PC-3 (cell line): ENCODE measurements around the gene GFRA1. TPM values are rescaled to one million over a fixed set of nuclear protein-coding genes. Genes with fewer than 3 reads are reported as not detected.

ENCODE experiments used
- ATAC-seq: fragments of 200-7000 bp; cut with Tn5 transposase; 2 replicates; pipeline ENCODE4 v1.9.1; 2020; ENCODE audit warnings: mild to moderate bottlenecking, moderate library complexity
- BruUV-seq: library from RNA; stranded (reverse); fragments of 400-500 nt; replicated peaks from 2 replicates; lab custom pipeline; 2021; lab: Mats Ljungman, UMichigan
- CTCF ChIA-PET: fragments of 300-600 bp; sonication (Branson Sonifier 250); formaldehyde crosslinking; loops from one replicate; lab custom pipeline; 2022; ENCODE audit warnings: antibody characterized with exemption; lab: Charles Lee
- POLR2A ChIA-PET: fragments of 300-600 bp; sonication (Branson Sonifier 250); formaldehyde crosslinking; loops from one replicate; lab custom pipeline; 2022; ENCODE audit warnings: antibody characterized with exemption; ENCODE audit not compliant: unreplicated experiment; lab: Charles Lee
- DNase-seq: peaks from one replicate; pipeline ENCODE4 v3.0.0-alpha.2; 2015
- H2AFZ ChIP-seq: fragments of 300-600 bp; sonication (generic); 2 replicates; pipeline ENCODE4 v1.6.0; 2016; ENCODE audit warnings: antibody characterized with exemption, low read length
- H3F3A ChIP-seq: fragments of 300-600 bp; sonication (generic); one replicate; pipeline ENCODE4 v1.6.0; 2017; ENCODE audit warnings: antibody characterized with exemption, low read length, control low read depth, mild to moderate bottlenecking; ENCODE audit not compliant: unreplicated experiment
- H3K27ac ChIP-seq: fragments of 300-600 bp; sonication (generic); 2 replicates; pipeline ENCODE4 v1.5.1; 2016; ENCODE audit warnings: mild to moderate bottlenecking, low read length
- H3K27me3 ChIP-seq: fragments of 300-600 bp; sonication (generic); 2 replicates; pipeline ENCODE4 v1.6.1; 2016; ENCODE audit warnings: low read length, mixed read lengths
- H3K36me3 ChIP-seq: fragments of 300-600 bp; sonication (generic); 2 replicates; pipeline ENCODE4 v1.6.1; 2016; ENCODE audit warnings: low read depth, mixed run types, low read length, mixed read lengths
- H3K4me1 ChIP-seq: fragments of 300-600 bp; sonication (generic); 2 replicates; pipeline ENCODE4 v1.5.1; 2016; ENCODE audit warnings: low read length; ENCODE audit not compliant: insufficient read depth
- H3K4me2 ChIP-seq: fragments of 300-600 bp; sonication (generic); 2 replicates; pipeline ENCODE4 v1.6.0; 2016; ENCODE audit warnings: low read length
- H3K4me3 ChIP-seq: fragments of 300-600 bp; sonication (generic); 2 replicates; pipeline ENCODE4 v1.5.1; 2016; ENCODE audit warnings: mild to moderate bottlenecking, low read length, mixed read lengths
- H3K79me2 ChIP-seq: fragments of 300-600 bp; sonication (generic); 2 replicates; pipeline ENCODE4 v1.6.1; 2017; ENCODE audit warnings: low read length, mixed read lengths
- H3K9ac ChIP-seq: fragments of 300-600 bp; sonication (generic); 2 replicates; pipeline ENCODE4 v1.6.0; 2016; ENCODE audit warnings: mild to moderate bottlenecking, low read length
- H3K9me2 ChIP-seq: fragments of 300-600 bp; sonication (generic); replicated peaks from 2 replicates; pipeline ENCODE4 v1.6.1; 2016; ENCODE audit warnings: mixed run types, low read length, mixed read lengths
- H3K9me3 ChIP-seq: fragments of 300-600 bp; sonication (generic); 2 replicates; pipeline ENCODE4 v1.6.1; 2016; ENCODE audit warnings: low read length, mixed read lengths
- H4K20me1 ChIP-seq: fragments of 300-600 bp; sonication (generic); 2 replicates; pipeline ENCODE4 v1.6.1; 2016; ENCODE audit warnings: low read length, mixed read lengths
- CTCF ChIP-seq: fragments of 300-600 bp; sonication (generic); conservative IDR thresholded peaks from 2 replicates; pipeline ENCODE4 v1.5.1; 2017; ENCODE audit warnings: antibody characterized with exemption, low read depth, mild to moderate bottlenecking, low read length
- EZH2 ChIP-seq: fragments of 300-600 bp; sonication (generic); IDR thresholded peaks from one replicate; pipeline ENCODE4 v1.6.1; 2017; ENCODE audit warnings: antibody characterized with exemption, mild to moderate bottlenecking, low read length; ENCODE audit not compliant: unreplicated experiment
- EZH2phosphoT487 ChIP-seq: fragments of 300-600 bp; sonication (generic); IDR thresholded peaks from 2 replicates; pipeline ENCODE4 v1.6.1; 2018; ENCODE audit warnings: mild to moderate bottlenecking, antibody characterized with exemption, low read length, borderline replicate concordance
- intact Hi-C: fragments of 100-400 bp; cut with micrococcal nuclease; formaldehyde crosslinking; loops from 2 replicates; pipeline ENCODE4 v1.9.0; 2023
- total RNA-seq: library from RNA; depleted of rRNA; stranded (reverse); fragments of >200 nt; gene quantifications from 2 replicates; pipeline ENCODE4 v1.2.3, GENCODE V29; 2014

GFRA1 gene
- total RNA-seq, 1 experiment from 2014 or later = not detected

- Histone ChIP-seq H3K79me2 (no peaks in the 10 kb centered on the region), H3K27me3 (no peaks in the 10 kb centered on the region), H3K9me3 (no peaks in the 10 kb centered on the region), H4K20me1 (no peaks in the 10 kb centered on the region), H3K4me3 (no peak overlapping the region), H3F3A (no peaks in the 10 kb centered on the region), H3K4me2 (no peak overlapping the region), H3K36me3 (no peaks in the 10 kb centered on the region), H3K4me1 (no peaks in the 10 kb centered on the region), H3K27ac (no peak overlapping the region), H3K9ac (no peak overlapping the region), H2AFZ (no peak overlapping the region), H3K9me2 (no peaks in the 10 kb centered on the region)
- ATAC-seq (no peak), DNase-seq (no peak)
- ChIA-PET POLR2A (no interaction called here), CTCF (no interaction called here)
- TF ChIP-seq EZH2phosphoT487 (no peak), EZH2 (no peak), CTCF (no peak)
- intact Hi-C loops = no loop called here
- BruUV-seq = no TSS peak
These were observed 223.6 kb downstream of the GFRA1 start for GRCh38 chr10:116049158-116049973.

GRCh38 chr10:116045366-116046356 lies 227.3 kb downstream of the GFRA1 start:
- BruUV-seq = no TSS peak

More at GRCh38 chr10:116045366-116046356, 227.3 kb downstream of the GFRA1 start:
- H3K36me3 ChIP-seq = no peaks in the 10 kb centered on the region
- DNase-seq (no peak), ATAC-seq (no peak)
- no peak overlapping the region for H3K4me2 ChIP-seq
- H3K9ac ChIP-seq = no peak overlapping the region
- H3K27me3 ChIP-seq = no peaks in the 10 kb centered on the region
- H3K27ac ChIP-seq = no peak overlapping the region
- no peaks in the 10 kb centered on the region for H3K79me2 ChIP-seq
- H3F3A ChIP-seq = no peaks in the 10 kb centered on the region
- intact Hi-C loops = no loop called here
- ChIA-PET CTCF (no interaction called here), POLR2A (no interaction called here)
- no peaks in the 10 kb centered on the region for H4K20me1 ChIP-seq
- no peak overlapping the region for H2AFZ ChIP-seq
- no peaks in the 10 kb centered on the region for H3K9me3 ChIP-seq
- no peak for TF ChIP-seq EZH2
- TF ChIP-seq EZH2phosphoT487 = no peak
- TF ChIP-seq CTCF = no peak
- H3K4me1 ChIP-seq = no peaks in the 10 kb centered on the region
- H3K4me3 ChIP-seq = no peak overlapping the region
- H3K9me2 ChIP-seq = no peaks in the 10 kb centered on the region
